Right lung (tissue), 5 donors: ENCODE results near the gene AGMAT. TPM values are rescaled to one million over a fixed set of nuclear protein-coding genes. Genes with fewer than 3 reads are reported as not detected.

Source experiments
- DNase-seq, 2 donors: peaks; one replicate each; pipeline ENCODE4 v3.0.0-alpha.2; 2013
- polyA plus RNA-seq, 5 donors: library from polyadenylated mRNA; unstranded; fragments of 120-200 nt; gene quantifications; one replicate each; pipeline versions ENCODE4 v1.2.1 to v1.2.3, GENCODE V29; 2013; ENCODE audit warnings: inconsistent platforms in 1 of 5, low replicate concordance in 1 of 5; ENCODE audit not compliant: insufficient read length in 5 of 5, insufficient read depth in 1 of 5

The AGMAT gene
- polyA plus RNA-seq, 5 donors, result 0.32 to 0.67 (median 0.39) TPM

DNA sequence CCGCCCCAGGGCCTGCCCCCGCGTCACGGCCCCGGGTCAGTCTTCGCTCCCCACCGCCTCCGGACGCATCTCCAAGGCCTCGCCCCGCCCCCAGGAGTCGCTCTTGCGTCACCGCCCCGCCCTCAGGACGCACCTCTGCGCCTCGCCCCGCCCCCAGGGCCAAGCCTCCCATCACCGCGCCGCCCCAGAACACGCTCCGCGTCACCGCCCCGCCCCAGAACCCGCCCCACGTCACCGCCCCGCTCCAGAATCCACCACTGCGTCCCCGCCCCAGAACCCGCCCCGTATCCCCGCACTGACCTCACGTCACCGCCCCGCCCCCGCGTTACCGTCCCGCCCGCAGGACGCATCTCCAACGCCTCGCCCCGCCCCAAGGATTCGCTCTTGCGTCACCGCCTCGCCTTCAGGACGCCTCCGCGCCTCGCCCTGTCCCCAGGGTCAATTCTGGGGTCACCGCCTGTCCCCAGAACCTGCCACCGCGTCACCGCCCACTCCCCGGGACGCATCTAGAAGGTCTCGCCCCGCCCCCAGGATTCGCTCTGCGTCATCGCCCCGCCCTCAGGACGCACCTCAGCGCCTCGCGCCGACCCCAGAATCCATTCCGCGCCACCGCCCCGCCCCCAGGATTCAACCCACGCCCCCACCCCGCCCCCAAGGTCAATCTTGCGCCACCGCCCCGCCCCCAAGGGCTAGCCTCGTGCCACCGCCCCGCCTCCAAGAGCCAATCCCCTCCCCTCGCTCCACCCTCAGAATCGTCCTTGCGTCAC is 60.4 kb downstream of the AGMAT start:
- peak; percentile 97 to 98 for DNase-seq

DNA sequence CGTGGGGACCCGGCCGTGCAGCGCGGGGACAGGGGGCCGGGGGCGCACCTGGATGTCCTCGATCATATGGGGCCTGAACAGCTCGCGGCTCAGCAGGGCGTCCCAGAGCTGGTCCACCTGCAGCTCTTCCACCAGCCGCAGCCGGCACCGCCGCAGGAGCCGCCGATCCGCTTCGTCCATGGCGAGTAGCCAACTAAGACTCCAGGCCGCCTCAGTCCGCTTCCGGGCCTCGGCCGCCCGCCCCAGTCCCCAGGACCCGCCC is 60.9 kb downstream of the AGMAT start, which contains the start of gene CASP9:
Gene CASP9 (minus strand): TSS at position 195 of the 262 bp plus-strand sequence. CDS start 15 bp downstream, at position 180.
- no peak for DNase-seq

DNA sequence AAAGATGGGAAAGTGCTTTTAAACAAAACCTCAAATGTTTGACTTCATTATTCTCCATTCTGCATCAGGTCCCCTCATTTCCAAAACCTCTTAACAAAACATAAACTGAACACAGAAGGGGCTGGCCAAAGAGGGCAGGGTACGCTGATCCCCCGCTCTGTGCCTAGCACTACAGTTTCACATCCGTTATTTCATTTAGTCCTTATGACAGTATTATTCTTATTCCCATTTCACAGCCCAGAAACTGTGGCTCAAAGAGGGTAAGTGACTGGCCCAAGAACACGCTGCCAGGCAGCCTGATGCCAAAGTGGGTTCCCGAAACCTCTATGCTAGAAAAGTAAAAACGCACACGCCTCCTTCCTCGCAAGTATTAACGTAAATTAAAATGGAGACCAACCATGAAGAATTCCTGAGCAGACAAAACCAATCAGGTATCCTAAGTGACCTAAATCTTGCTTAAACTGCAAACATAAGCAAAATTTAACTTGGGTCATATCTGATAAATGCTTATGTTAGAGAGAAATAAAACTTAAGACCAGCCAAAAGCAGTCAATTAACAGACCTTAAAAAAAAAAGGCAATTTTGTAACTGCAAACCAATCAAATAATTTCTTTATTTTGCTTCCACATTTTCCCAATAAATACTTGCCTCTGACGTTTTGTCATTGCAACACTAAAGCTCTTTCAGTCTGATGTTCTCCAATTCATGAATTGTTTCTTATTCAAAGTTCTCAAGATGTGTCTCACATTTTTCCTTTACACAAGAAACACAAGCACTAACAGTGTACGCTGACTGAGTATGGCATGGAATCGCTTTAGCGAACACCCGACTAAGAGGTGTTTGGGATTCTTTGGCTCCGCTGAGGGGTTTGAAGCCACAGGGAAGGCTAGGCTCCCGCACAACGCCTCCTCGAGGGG is 61.5 kb downstream of the AGMAT start:
- DNase-seq, result peak in 1 of 2 donors; percentile 6

DNA sequence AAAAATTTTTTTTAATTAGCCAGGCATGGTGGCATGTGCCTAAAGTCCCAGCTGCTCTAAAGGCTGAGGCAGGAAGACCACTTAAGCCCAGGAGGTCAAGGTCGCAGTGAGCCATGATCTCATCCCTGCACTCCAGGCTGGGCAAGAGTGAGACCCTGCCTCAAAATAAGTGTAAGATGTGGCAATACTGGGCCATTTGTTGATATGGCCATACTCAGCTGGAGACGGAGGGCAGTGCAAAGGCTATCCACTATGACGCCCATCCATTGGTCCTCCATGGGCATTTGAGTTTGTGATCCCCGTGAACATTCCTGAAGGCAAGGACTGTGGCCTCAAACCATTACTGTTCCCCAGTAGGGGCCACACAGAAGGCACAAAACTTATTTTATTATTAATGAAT is 62.3 kb downstream of the AGMAT start:
- no peak for DNase-seq

Other genes with a start within 250 kb of the AGMAT start
- 10 to 100 TPM; 10.5 to 26.9 (median 13.7) TPM for gene EFHD2, start 175.2 kb downstream of the AGMAT start, polyA plus RNA-seq
- gene CTRC, start 146.6 kb downstream of the AGMAT start, polyA plus RNA-seq, result under 1 TPM; 0.07 to 0.22 (median 0.14) TPM
- under 1 TPM in 3 of 5 donors, not detected in 2; 0.24 to 0.46 (median 0.30) TPM for gene CELA2A, start 128.3 kb downstream of the AGMAT start, polyA plus RNA-seq
- under 1 TPM; 0.31 to 1.00 (median 0.77) TPM for gene CELA2B, start 108.9 kb downstream of the AGMAT start, polyA plus RNA-seq
- 10 to 100 TPM; 16.8 to 21.8 (median 20.3) TPM for gene CASP9, start 60.8 kb downstream of the AGMAT start, polyA plus RNA-seq
- 10 to 100 TPM; 14.8 to 19.7 (median 17.0) TPM for gene DNAJC16, start 58.2 kb downstream of the AGMAT start, polyA plus RNA-seq
- gene DDI2, start 32.4 kb upstream of the AGMAT start, polyA plus RNA-seq, result 10 to 100 TPM; 13.3 to 24.0 (median 21.1) TPM
- 10 to 100 TPM; 42.6 to 62.2 (median 55.3) TPM for gene PLEKHM2, start 99.3 kb upstream of the AGMAT start, polyA plus RNA-seq
- gene SLC25A34, start 151.2 kb upstream of the AGMAT start, polyA plus RNA-seq, result 1 to 10 TPM; 2.8 to 5.6 (median 4.2) TPM
- under 1 TPM in 3 of 5 donors, not detected in 2; 0.06 to 0.16 (median 0.16) TPM for gene TMEM82, start 157.4 kb upstream of the AGMAT start, polyA plus RNA-seq
- gene FBLIM1, start 173.7 kb upstream of the AGMAT start, polyA plus RNA-seq, result 10 to 100 TPM; 49.8 to 97.0 (median 72.9) TPM
- 1 to 10 TPM; 1.8 to 2.9 (median 2.8) TPM for gene UQCRHL, start 222.6 kb upstream of the AGMAT start, polyA plus RNA-seq